Natural killer cell (primary cell): ENCODE measurements around the gene PLEKHH1. TPM values are rescaled to one million over a fixed set of nuclear protein-coding genes. Genes with fewer than 3 reads are reported as not detected.

Source experiments
- ATAC-seq, 3 donors: fragments of 150-1000 bp in 2 of 3; fragments of 200-7000 bp in 1 of 3; cut with Tn5 transposase; 1 replicate in 1 of 3; 2 replicates in 2 of 3; pipeline ENCODE4 v1.10.0; 2021; ENCODE audit warnings: mild to moderate bottlenecking in 2 of 3, moderate library complexity in 2 of 3
- DNase-seq, 2 donors: peaks; one replicate each; pipeline versions ENCODE4 v3.0.0 to v3.0.0-alpha.2; 2013 to 2021; ENCODE audit warnings: mixed read lengths in 1 of 2
- H3K27ac ChIP-seq: one replicate; pipeline ENCODE4 v1.5.1; 2013; ENCODE audit warnings: mild to moderate bottlenecking, low read length
- H3K27me3 ChIP-seq: one replicate; pipeline ENCODE4 v1.6.1; 2013; ENCODE audit warnings: low read length; ENCODE audit not compliant: control insufficient read depth, insufficient read depth
- H3K36me3 ChIP-seq: one replicate; pipeline ENCODE4 v1.6.1; 2013; ENCODE audit warnings: low read length; ENCODE audit not compliant: control insufficient read depth, insufficient read depth
- H3K4me1 ChIP-seq: one replicate; pipeline ENCODE4 v1.6.1; 2013; ENCODE audit warnings: low read length; ENCODE audit not compliant: control insufficient read depth, insufficient read depth
- H3K4me3 ChIP-seq: one replicate; pipeline ENCODE4 v1.5.1; 2013; ENCODE audit warnings: low read length
- H3K9me3 ChIP-seq: one replicate; pipeline ENCODE4 v1.6.1; 2013; ENCODE audit warnings: low read length; ENCODE audit not compliant: control insufficient read depth, insufficient read depth
- H3K27ac Mint-ChIP-seq, 2 donors: one replicate each; pipeline ENCODE4 v1.8.0; 2022; ENCODE audit warnings: mild to moderate bottlenecking in 2 of 2, mixed read lengths in 2 of 2, moderate library complexity in 1 of 2
- H3K27me3 Mint-ChIP-seq, 2 donors: one replicate each; pipeline ENCODE4 v1.8.0; 2022; ENCODE audit warnings: low read depth in 2 of 2, mixed read lengths in 2 of 2
- H3K36me3 Mint-ChIP-seq: one replicate; pipeline ENCODE4 v1.8.0; 2022; ENCODE audit warnings: mixed read lengths
- H3K4me1 Mint-ChIP-seq, 2 donors: one replicate each; pipeline ENCODE4 v1.8.0; 2022; ENCODE audit warnings: mixed read lengths in 2 of 2
- H3K4me3 Mint-ChIP-seq: one replicate; pipeline ENCODE4 v1.8.0; 2022; ENCODE audit warnings: mild to moderate bottlenecking, moderate library complexity, mixed read lengths
- H3K9me3 Mint-ChIP-seq, 2 donors: one replicate each; pipeline ENCODE4 v1.8.0; 2022; ENCODE audit warnings: mixed read lengths in 2 of 2
- CTCF ChIP-seq: fragments of 200-600 bp; IDR thresholded peaks from one replicate; pipeline ENCODE4 v1.8.0; 2022; ENCODE audit warnings: antibody characterized with exemption
- WGBS: methylation state at CpG from one replicate; pipeline ENCODE4 v1.1.7; 2013; ENCODE audit warnings: missing lambda C conversion rate; ENCODE audit not compliant: insufficient coverage; 5-methylcytosine and 5-hydroxymethylcytosine counted together
- intact Hi-C: fragments of 100-400 bp; cut with micrococcal nuclease; formaldehyde crosslinking; loops from one replicate; pipeline ENCODE4 v1.14.2; 2022
- total RNA-seq, 4 donors: library from RNA; stranded (reverse); fragments of 120-200 nt in 1 of 4; gene quantifications; one replicate each; pipeline versions ENCODE4 v1.2.3 to v1.2.4, GENCODE V29; 2013 to 2022

PLEKHH1 gene
- total RNA-seq = not detected
- total RNA-seq (2013) = 0.34 TPM

- Histone ChIP-seq H3K4me3 (peak within 1 kb of the TSS; percentile 15), H3K27ac (no peak within 1 kb of the TSS), H3K4me1 (peaks cover 9% of the 10 kb centered on the region), H3K36me3 (no peaks in the 10 kb centered on the region), H3K27me3 (peaks cover 14% of the 10 kb centered on the region), H3K9me3 (no peaks in the 10 kb centered on the region)
- Mint-ChIP-seq H3K27ac (no peak within 1 kb of the TSS), H3K4me3 (peak within 1 kb of the TSS; percentile 76), H3K4me1 (peaks cover 0 to 4% of the 10 kb centered on the region in 2 donors), H3K9me3 (no peaks in the 10 kb centered on the region), H3K27me3 (peaks cover 23 to 50% of the 10 kb centered on the region in 2 donors), H3K36me3 (no peaks in the 10 kb centered on the region)
- WGBS = 2% methylated on average over 86 of the region's 86 CpGs
- DNase-seq (peak in 1 of 2 donors; percentile 64), ATAC-seq (peak; percentile 59 to 82 (median 82))
- no peak for TF ChIP-seq CTCF
- intact Hi-C loops = no loop called here
Observed at GRCh38 chr14:67532998-67533753, at the start of gene PLEKHH1. PLEKHH1 (plus strand) TSS chr14:67533290; CDS start chr14:67541868, 8,578 bp downstream.

- H3K27ac ChIP-seq = no peak overlapping the region
- intact Hi-C loops = no loop called here
- no peaks in the 10 kb centered on the region for H3K9me3 ChIP-seq
- H3K27me3 ChIP-seq = no peaks in the 10 kb centered on the region
- H3K4me1 ChIP-seq = peaks cover 50% of the 10 kb centered on the region
- DNase-seq = no peak
- Mint-ChIP-seq H3K4me3 (no peak overlapping the region), H3K4me1 (peaks cover 61 to 71% of the 10 kb centered on the region in 2 donors), H3K36me3 (no peaks in the 10 kb centered on the region), H3K27me3 (no peaks in the 10 kb centered on the region), H3K9me3 (no peaks in the 10 kb centered on the region), H3K27ac (peak overlapping the region in 1 of 2 donors; percentile 63)
- TF ChIP-seq CTCF = no peak
- peaks cover 30% of the 10 kb centered on the region for H3K36me3 ChIP-seq
- no peak for ATAC-seq
- H3K4me3 ChIP-seq = no peak overlapping the region
- WGBS = 97% methylated on average over 8 of the region's 8 CpGs
Observed at GRCh38 chr14:67483579-67484285, 49.4 kb upstream of the PLEKHH1 start.

- Histone ChIP-seq H3K4me3 (no peak overlapping the region), H3K9me3 (no peaks in the 10 kb centered on the region), H3K27ac (no peak overlapping the region), H3K36me3 (peaks cover 30% of the 10 kb centered on the region), H3K27me3 (no peaks in the 10 kb centered on the region), H3K4me1 (peaks cover 60% of the 10 kb centered on the region)
- Mint-ChIP-seq H3K9me3 (no peaks in the 10 kb centered on the region), H3K36me3 (no peaks in the 10 kb centered on the region), H3K27me3 (no peaks in the 10 kb centered on the region), H3K4me1 (peaks cover 61 to 79% of the 10 kb centered on the region in 2 donors), H3K27ac (peak overlapping the region; percentile 60 to 63), H3K4me3 (no peak overlapping the region)
- 88% methylated on average over 4 of the region's 4 CpGs for WGBS
- intact Hi-C loops = no loop called here
- ATAC-seq = no peak
- TF ChIP-seq CTCF = no peak
- DNase-seq = no peak
Observed at GRCh38 chr14:67485501-67486095, 47.5 kb upstream of the PLEKHH1 start.
